OCI-LY1 (cell line): Measurements from ENCODE around the gene TMEM267.

Experiments
- EZH2 ChIP-seq: fragments of 200-600 bp; sonication (generic), shearing (Covaris generic); IDR thresholded peaks from 2 replicates; pipeline ENCODE4 v1.8.0; 2017; ENCODE audit warnings: borderline replicate concordance, mixed run types, mild to moderate bottlenecking, antibody characterized with exemption, low read length, moderate library complexity, mixed read lengths
- TF ChIP-seq, protein P1 (sequence below): fragments of 200-600 bp; sonication (generic), shearing (Covaris generic); IDR thresholded peaks from 2 replicates; pipeline ENCODE4 v1.5.1; 2017; ENCODE audit warnings: mild to moderate bottlenecking, antibody characterized with exemption, low read length, moderate library complexity, mixed read lengths

DNA sequence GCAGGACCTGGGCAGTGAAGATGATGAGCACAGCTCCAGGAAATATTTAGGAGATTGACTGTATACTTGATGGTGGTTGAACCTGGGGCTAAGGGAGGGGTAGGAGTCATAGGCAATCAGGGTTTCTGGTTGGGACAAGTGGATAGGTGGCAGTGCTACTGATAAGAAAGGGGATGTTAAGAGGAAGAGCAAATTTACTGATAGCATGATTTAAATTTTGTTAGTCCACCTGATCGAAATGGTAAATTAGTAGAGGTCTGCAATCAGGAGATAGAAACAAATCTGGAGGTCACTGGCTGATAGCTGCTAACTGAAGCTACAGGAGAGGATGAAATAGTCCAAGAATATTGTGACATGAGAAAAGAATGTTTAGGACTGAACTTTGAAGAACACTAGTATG, 37.0 kb upstream of the TMEM267 start:
- TF ChIP-seq, protein P1, sequence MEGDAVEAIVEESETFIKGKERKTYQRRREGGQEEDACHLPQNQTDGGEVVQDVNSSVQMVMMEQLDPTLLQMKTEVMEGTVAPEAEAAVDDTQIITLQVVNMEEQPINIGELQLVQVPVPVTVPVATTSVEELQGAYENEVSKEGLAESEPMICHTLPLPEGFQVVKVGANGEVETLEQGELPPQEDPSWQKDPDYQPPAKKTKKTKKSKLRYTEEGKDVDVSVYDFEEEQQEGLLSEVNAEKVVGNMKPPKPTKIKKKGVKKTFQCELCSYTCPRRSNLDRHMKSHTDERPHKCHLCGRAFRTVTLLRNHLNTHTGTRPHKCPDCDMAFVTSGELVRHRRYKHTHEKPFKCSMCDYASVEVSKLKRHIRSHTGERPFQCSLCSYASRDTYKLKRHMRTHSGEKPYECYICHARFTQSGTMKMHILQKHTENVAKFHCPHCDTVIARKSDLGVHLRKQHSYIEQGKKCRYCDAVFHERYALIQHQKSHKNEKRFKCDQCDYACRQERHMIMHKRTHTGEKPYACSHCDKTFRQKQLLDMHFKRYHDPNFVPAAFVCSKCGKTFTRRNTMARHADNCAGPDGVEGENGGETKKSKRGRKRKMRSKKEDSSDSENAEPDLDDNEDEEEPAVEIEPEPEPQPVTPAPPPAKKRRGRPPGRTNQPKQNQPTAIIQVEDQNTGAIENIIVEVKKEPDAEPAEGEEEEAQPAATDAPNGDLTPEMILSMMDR: no peak
- no peak for TF ChIP-seq EZH2
